Loucy (cell line): ENCODE measurements around the gene NPPA.

Source experiments
- H2AFZ ChIP-seq: fragments of 200-600 bp; sonication (generic); 2 replicates; pipeline ENCODE4 v1.6.0; 2016; ENCODE audit warnings: antibody characterized with exemption, mild to moderate bottlenecking, low read length, moderate library complexity
- H3F3A ChIP-seq: fragments of 200-600 bp; 2 replicates; pipeline ENCODE4 v1.6.0; 2016; ENCODE audit warnings: antibody characterized with exemption, low read depth, mild to moderate bottlenecking
- H3K27me3 ChIP-seq: fragments of 200-600 bp; sonication (generic); 2 replicates; pipeline ENCODE4 v1.6.1; 2014; ENCODE audit warnings: low read length, mild to moderate bottlenecking; ENCODE audit not compliant: insufficient read depth, poor library complexity, severe bottlenecking
- H3K36me3 ChIP-seq: fragments of 200-600 bp; sonication (generic); 2 replicates; pipeline ENCODE4 v1.6.1; 2016; ENCODE audit warnings: low read length; ENCODE audit not compliant: insufficient read depth
- H3K4me1 ChIP-seq: fragments of 200-600 bp; sonication (generic); 2 replicates; pipeline ENCODE4 v1.5.1; 2014; ENCODE audit warnings: low read length, mild to moderate bottlenecking; ENCODE audit not compliant: insufficient read depth, poor library complexity, severe bottlenecking
- H3K4me2 ChIP-seq: fragments of 200-600 bp; sonication (generic); 2 replicates; pipeline ENCODE4 v1.6.0; 2014; ENCODE audit warnings: antibody characterized with exemption, low read length, low read depth, mild to moderate bottlenecking; ENCODE audit not compliant: poor library complexity, severe bottlenecking
- H3K4me3 ChIP-seq: fragments of 200-600 bp; sonication (generic); 2 replicates; pipeline ENCODE4 v1.5.1; 2014; ENCODE audit warnings: low read length, mild to moderate bottlenecking, mixed read lengths; ENCODE audit not compliant: poor library complexity, severe bottlenecking
- H3K79me2 ChIP-seq: fragments of 200-600 bp; sonication (generic); 2 replicates; pipeline ENCODE4 v1.6.1; 2014; ENCODE audit warnings: low read length; ENCODE audit not compliant: insufficient read depth
- H3K9ac ChIP-seq: fragments of 200-600 bp; sonication (generic); 2 replicates; pipeline ENCODE4 v1.6.0; 2014; ENCODE audit warnings: mild to moderate bottlenecking, low read depth, low read length, moderate library complexity; ENCODE audit not compliant: poor library complexity, severe bottlenecking
- H3K9me2 ChIP-seq: fragments of 200-600 bp; sonication (generic); replicated peaks from 2 replicates; pipeline ENCODE4 v1.6.1; 2016; ENCODE audit warnings: low read depth, low read length, mixed read lengths
- H3K9me3 ChIP-seq: fragments of 200-600 bp; sonication (generic); 2 replicates; pipeline ENCODE4 v1.6.1; 2014; ENCODE audit warnings: mild to moderate bottlenecking, antibody characterized with exemption, low read length, low read depth; ENCODE audit not compliant: insufficient read depth
- H4K20me1 ChIP-seq: fragments of 200-600 bp; sonication (generic); 2 replicates; pipeline ENCODE4 v1.6.0; 2014; ENCODE audit warnings: antibody characterized with exemption, low read length, mild to moderate bottlenecking; ENCODE audit not compliant: insufficient read depth, poor library complexity, severe bottlenecking
- EZH2phosphoT487 ChIP-seq: fragments of 200-600 bp; IDR thresholded peaks from 2 replicates; pipeline ENCODE4 v1.6.1; 2018; ENCODE audit warnings: antibody characterized with exemption, mild to moderate bottlenecking, moderate library complexity, borderline replicate concordance
- TF ChIP-seq, protein P1 (sequence below): fragments of 200-600 bp; sonication (generic); conservative IDR thresholded peaks from 2 replicates; pipeline ENCODE4 v1.5.1; 2014; ENCODE audit warnings: mild to moderate bottlenecking, antibody characterized with exemption, low read length

NPPA gene

DNA sequence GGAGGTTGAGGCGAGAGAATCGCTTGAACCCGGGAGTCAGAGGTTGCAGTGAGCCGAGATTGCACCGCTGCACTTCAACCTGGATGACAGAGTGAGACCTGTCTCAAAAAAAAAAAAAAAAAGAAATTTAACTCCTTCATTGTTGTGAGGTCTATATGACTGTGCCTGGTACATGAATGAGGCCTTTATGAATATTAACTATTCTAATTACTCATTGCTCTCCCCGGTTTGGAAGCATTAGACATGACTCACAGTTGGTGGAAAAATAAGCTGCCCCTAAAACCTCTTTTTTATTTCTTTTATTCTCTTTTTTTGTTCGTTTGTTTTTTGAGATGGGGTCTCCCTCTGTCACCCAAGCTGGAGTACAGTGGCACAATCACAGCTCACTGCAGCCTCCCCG is 7.8 kb upstream of the NPPA start:
- peaks cover 3% of the 10 kb centered on the region for H4K20me1 ChIP-seq

DNA sequence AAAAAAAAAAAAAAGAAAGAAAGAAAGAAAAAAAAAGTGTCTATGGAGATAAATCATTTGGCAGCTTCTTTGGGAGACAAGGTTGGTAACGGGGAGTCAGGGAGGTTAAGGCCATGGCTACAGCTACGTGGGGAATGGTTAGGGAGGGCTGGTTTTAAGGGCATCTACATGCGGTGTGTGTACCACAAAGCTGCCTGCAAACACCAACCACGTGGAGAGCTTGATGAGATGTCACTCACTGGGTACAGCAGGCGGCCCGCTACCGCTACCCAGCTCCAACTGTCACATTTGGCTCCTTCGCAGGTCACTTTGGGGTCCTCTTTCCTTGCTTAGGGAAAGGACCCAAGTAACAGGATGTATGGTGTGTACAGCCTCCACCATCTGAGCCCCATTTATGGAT is 6.9 kb upstream of the NPPA start:
- Histone ChIP-seq H3K4me1 (no peaks in the 10 kb centered on the region), H4K20me1 (peaks cover 3% of the 10 kb centered on the region), H3K4me2 (no peak overlapping the region), H2AFZ (no peak overlapping the region), H3K9ac (no peak overlapping the region), H3K36me3 (no peaks in the 10 kb centered on the region), H3K27me3 (no peaks in the 10 kb centered on the region), H3K9me2 (no peaks in the 10 kb centered on the region), H3F3A (no peaks in the 10 kb centered on the region; the same call in 1 of the 2 replicates), H3K9me3 (no peaks in the 10 kb centered on the region), H3K79me2 (no peaks in the 10 kb centered on the region), H3K4me3 (no peak overlapping the region)
- TF ChIP-seq EZH2phosphoT487: no peak
- TF ChIP-seq, protein P1, sequence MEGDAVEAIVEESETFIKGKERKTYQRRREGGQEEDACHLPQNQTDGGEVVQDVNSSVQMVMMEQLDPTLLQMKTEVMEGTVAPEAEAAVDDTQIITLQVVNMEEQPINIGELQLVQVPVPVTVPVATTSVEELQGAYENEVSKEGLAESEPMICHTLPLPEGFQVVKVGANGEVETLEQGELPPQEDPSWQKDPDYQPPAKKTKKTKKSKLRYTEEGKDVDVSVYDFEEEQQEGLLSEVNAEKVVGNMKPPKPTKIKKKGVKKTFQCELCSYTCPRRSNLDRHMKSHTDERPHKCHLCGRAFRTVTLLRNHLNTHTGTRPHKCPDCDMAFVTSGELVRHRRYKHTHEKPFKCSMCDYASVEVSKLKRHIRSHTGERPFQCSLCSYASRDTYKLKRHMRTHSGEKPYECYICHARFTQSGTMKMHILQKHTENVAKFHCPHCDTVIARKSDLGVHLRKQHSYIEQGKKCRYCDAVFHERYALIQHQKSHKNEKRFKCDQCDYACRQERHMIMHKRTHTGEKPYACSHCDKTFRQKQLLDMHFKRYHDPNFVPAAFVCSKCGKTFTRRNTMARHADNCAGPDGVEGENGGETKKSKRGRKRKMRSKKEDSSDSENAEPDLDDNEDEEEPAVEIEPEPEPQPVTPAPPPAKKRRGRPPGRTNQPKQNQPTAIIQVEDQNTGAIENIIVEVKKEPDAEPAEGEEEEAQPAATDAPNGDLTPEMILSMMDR: no peak

More for the DNA sequence above, 7.8 kb upstream of the NPPA start:
- H3F3A ChIP-seq: no peaks in the 10 kb centered on the region; the same call in 1 of the 2 replicates
- H3K79me2 ChIP-seq: no peaks in the 10 kb centered on the region
- H3K27me3 ChIP-seq: no peaks in the 10 kb centered on the region
- no peak overlapping the region for H2AFZ ChIP-seq
- H3K36me3 ChIP-seq: no peaks in the 10 kb centered on the region
- H3K9me3 ChIP-seq: no peaks in the 10 kb centered on the region
- H3K4me1 ChIP-seq: no peaks in the 10 kb centered on the region
- no peak overlapping the region for H3K4me3 ChIP-seq
- no peak overlapping the region for H3K9ac ChIP-seq
- H3K4me2 ChIP-seq: no peak overlapping the region
- no peaks in the 10 kb centered on the region for H3K9me2 ChIP-seq
- TF ChIP-seq, protein P1: no peak

DNA sequence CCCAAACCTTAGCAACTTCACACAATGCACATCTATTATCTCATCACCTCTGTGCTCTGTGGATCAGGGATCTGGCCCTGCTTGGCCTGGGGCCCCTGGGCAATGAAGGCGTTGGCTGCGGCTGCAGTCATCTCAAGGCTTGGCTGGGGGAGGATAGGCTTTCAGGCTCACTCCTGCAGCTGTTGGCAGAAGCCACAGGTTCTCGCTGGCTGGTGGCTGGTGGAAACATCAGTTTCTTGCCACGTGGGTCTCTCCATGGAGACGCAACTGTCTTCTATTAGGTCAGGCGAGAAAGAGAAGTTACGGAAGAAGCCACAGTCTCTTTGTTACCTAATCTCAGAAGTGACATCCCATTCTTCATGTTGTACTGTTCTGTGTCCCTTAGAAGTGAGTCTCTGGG is 3.6 kb upstream of the NPPA start:
- no peaks in the 10 kb centered on the region for H3K36me3 ChIP-seq
- TF ChIP-seq, protein P1: no peak
- TF ChIP-seq EZH2phosphoT487: no peak
- H3K9ac ChIP-seq: no peak overlapping the region
- H3K4me2 ChIP-seq: no peak overlapping the region
- H3K27me3 ChIP-seq: no peaks in the 10 kb centered on the region
- no peaks in the 10 kb centered on the region for H3K9me2 ChIP-seq
- H3K79me2 ChIP-seq: no peaks in the 10 kb centered on the region
- H3F3A ChIP-seq: no peaks in the 10 kb centered on the region
- no peaks in the 10 kb centered on the region for H3K9me3 ChIP-seq
- H2AFZ ChIP-seq: no peak overlapping the region
- H4K20me1 ChIP-seq: peaks cover 3% of the 10 kb centered on the region
- H3K4me3 ChIP-seq: no peak overlapping the region
- no peaks in the 10 kb centered on the region for H3K4me1 ChIP-seq
